GM21381 (cell line): ENCODE data around the gene DZANK1.
"Not testable (repeated sequence)": the region's sequence is repeated elsewhere in the genome, so short reads cannot be mapped to it uniquely, and the experiment has no call there.

Source experiments
- ATAC-seq: cut with Tn5 transposase; IDR thresholded peaks from one replicate; pipeline ENCODE4 v1.9.1; 2021; ENCODE audit warnings: mild to moderate bottlenecking, moderate library complexity; ENCODE audit not compliant: unreplicated experiment

DZANK1 gene

DNA sequence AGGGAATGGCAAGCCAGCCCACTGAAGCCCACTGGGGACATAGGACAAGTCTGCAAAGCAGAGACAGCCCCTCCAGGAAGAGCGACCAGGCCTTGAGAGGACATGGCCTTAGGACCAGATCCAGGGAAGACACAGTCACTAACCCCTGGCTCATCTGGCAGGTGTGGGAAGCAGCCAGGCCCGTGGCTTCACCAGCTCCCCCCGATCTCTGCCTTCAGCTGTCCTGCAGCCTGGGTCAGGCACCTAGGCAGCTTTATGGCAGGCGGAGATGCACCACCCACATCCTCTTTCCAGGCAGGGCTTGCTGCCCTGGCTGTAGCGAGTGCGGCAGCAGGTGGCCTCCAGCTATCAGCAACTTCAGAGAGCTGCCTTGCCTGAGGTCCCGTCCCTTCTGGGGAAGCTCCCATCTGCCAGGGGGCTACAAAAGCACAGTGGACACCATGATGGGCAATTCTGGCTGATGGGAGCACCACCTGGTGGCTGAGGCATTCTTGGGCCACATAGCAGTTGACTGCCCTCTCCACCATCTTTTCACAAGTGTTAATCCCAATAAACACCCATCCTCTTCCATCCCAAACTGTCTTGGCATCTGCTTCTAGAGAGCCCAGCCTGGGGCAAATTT, 85.8 kb downstream of the DZANK1 start:
- ATAC-seq = no peak

DNA sequence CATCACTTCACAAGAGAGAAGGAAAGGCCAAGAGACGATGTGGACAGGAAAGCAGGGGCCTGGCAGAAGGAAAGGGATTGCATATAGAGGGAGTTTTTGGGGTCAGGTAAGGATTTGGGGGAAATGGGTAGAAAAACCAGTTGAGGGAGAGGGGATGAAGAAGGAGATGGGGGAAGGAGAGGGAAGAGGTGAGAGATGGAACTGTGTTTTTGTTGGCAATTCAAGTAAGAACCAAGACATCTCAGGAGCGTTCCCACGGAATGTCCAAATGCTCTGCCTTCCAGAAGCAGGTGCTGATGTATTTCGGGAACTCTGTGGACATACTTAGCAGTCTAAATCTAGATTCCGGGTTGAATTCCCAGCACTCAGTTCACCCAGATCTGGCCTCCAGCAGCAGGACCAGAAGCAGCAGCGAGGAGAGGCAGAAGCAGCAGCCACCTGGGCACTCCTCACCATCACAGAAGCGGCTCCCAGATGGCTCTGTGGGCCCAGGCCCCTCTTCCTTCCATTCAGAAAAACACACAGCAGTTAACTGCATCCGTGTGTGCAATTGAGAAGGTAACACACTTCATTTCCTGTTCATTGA, 88.8 kb downstream of the DZANK1 start:
- no peak for ATAC-seq

DNA sequence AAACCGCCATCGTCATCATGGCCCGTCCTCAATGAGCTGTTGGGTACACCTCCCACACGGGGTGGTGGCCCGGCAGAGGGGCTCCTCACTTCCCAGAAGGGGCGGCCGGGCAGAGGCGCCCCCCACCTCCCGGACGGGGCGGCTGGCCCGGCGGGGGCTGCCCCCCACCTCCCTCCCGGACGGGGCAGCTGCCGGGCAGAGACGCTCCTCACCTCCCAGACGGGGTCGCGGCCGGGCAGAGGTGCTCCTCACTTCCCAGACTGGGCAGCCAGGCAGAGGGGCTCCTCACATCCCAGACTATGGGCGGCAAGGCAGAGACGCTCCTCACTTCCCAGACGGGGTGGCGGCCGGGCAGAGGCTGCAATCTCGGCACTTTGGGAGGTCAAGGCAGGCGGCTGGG, 91.3 kb downstream of the DZANK1 start:
- not testable (repeated sequence) for ATAC-seq

DNA sequence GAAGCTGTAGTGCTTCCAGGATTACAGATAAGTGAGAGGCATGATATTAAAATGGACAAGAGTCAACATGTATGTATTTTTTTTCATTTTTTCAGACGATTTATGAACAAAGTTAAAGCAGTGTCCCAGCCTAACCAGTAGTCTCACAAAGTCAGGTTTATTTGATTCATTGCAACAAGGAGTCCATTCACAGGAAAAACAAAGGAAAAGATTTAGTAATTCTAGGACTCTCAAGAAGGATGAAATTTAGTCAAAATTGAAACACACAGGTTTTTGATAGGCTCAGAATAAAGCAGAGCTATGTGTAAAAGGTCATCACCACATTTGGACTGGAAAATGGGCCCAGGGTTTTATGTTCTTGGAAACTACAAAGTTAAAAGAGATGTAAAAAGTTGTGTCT, 94.5 kb downstream of the DZANK1 start:
- ATAC-seq = no peak

DNA sequence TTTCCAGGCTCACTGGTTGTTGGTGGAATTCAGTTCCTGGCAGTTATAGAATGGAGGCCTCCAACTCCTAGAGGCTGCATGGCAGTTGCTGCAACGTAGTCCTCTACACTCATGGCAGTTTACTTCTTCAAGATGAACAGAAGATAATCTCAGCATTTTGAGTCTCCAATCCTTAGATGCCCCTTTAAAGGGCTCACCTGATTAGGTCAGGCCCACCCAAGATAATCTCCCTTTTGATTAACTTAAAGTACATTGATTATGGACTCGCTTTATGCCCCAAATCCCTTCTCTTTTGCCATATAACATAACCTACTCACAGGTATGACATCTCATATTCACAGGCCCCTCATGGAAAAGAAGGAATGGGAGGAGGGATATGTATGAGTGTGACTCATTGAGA, 102.1 kb downstream of the DZANK1 start:
- no peak for ATAC-seq

DNA sequence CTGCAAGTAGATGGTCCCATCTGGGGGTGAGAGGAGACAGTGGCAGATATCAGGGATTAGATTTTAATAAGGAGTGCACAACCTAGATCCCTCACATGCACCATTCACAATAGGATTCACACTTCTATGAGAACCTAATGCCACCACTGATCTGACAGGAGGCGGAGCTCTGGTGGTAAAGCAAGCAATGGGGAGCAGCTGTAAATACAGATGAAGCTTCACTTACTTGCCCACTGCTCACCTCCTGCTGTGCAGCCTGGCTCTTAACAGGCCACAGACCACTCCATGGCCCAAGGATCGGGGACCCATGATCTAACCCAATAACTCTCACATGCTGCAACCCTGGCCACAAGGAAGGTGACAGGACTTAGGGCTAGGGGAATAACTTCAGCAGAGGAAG, 103.1 kb downstream of the DZANK1 start:
- no peak for ATAC-seq

DNA sequence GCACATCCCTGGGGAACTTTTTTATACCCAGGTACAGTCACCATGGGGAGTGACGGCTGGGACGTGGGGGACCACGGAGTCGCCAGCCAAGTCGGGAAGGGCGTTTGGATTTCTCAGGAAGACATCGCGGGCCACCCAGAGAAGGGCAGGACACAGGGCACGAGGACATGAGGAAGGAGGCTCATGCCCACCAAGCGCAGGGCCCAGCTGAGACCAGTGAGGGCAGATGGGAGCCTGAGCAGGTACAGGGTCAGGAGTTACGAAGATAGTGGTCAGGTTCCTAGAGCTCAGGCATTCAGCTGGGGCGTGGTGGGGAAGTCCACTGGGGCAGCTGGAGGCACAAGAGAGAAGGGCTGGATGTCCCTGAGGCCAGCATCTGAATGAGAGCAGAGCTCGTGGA, 103.9 kb downstream of the DZANK1 start:
- ATAC-seq = no peak

DNA sequence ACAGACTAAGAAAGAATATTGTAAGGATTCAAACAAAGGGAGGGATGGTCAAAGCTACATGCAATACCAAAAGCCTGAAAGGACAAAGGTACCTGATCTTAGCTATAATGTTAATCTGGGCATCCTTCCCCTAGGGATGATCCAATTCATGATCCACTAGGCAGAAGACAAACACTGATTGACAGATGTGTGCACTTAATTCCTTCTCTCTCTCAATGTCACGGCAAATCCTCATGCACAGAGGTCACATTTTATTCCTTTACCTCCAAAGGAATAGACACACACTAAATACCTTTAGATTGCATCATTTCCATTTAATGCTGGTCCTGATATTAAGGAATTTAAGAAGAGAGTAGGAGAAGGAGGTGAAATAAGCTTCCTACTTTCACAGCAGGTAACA, 105.2 kb downstream of the DZANK1 start:
- no peak for ATAC-seq

DNA sequence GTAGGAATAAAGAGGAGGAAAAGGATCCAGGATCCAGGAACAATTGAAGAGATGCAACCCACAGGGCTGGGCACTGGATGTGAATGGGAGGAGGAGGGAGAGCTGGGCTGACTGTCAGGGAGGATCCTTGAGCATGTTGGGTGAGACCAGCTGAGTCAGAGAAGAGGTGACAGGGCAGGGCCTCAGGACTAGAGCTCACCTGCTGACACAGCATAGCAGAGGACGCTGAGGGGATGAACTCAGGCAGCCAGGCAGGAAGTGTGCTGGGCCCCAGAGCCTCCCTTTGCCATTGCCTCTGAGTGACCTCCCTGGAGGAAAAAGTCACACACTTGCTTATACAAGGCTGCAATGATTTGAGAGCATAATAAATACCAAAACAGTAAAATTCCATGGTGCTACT, 106.2 kb downstream of the DZANK1 start:
- no peak for ATAC-seq

DNA sequence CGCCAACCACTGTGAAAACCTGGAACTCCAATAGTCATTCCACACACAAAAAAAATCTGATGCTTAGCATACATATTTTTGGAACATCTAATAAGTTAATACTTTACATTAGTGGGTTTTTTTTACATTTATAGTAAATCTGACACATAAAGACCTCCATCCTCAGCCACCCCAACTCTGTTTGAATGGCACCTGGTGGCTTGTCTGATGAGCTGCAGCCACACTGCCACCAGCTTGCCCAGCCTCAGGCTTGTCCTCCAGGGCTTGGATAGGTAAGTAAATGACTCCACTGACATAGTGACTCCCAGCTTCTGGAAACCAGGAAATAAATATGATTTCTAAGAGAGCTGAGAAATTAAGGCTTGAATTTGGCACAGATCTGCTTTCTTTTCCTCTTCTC, 107.0 kb downstream of the DZANK1 start:
- ATAC-seq = no peak

DNA sequence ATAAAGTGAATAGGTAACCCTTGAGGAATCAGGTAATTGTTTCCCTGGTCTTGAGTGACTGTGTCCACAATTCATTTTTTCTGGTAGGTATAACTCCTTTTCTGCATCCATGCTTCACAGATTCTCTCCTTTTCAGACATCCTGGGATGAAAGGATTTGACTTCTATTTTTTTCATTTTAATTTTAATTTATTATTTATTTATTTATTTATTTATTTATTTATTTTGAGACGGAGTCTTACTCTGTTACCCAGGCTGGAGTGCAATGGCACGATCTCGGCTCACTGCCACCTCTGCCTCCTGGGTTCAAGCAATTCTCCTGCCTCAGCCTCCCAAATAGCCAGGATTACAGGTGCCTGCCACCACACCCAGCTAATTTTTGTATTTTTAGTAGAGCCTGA, 117.1 kb downstream of the DZANK1 start:
- ATAC-seq = not testable (repeated sequence)
